Prostate gland (tissue), 2 donors: ENCODE measurements around the gene DYNLT3. TPM values are rescaled to one million over a fixed set of nuclear protein-coding genes. Genes with fewer than 3 reads are reported as not detected.

Experiments
- DNase-seq: peaks from one replicate; pipeline ENCODE4 v3.0.0-alpha.2; 2019; ENCODE audit warnings: low spot score
- H3K27ac ChIP-seq, 2 donors: fragments of 200-600 bp; sonication (generic); 2 replicates each; pipeline ENCODE4 v1.5.1; 2017 to 2019
- H3K27me3 ChIP-seq: fragments of 200-600 bp; sonication (generic); replicated peaks from 2 replicates; pipeline ENCODE4 v1.5.1; 2019; ENCODE audit not compliant: insufficient read depth
- H3K36me3 ChIP-seq, 2 donors: fragments of 200-600 bp; sonication (generic); 1 replicate in 1 of 2; 2 replicates in 1 of 2; pipeline versions ENCODE4 v1.5.1 to v1.8.1; 2017 to 2019
- H3K4me1 ChIP-seq: fragments of 200-600 bp; sonication (generic); replicated peaks from 2 replicates; pipeline ENCODE4 v1.5.1; 2019
- H3K4me3 ChIP-seq, 2 donors: fragments of 200-600 bp; sonication (generic); 2 replicates each; pipeline ENCODE4 v1.5.1; 2017 to 2019
- H3K9me3 ChIP-seq: fragments of 200-600 bp; sonication (generic); 2 replicates; pipeline ENCODE4 v1.5.1; 2017
- POLR2A ChIP-seq: fragments of 450-650 bp; IDR thresholded peaks from one replicate; pipeline ENCODE4 v1.6.1; 2016; ENCODE audit warnings: antibody characterized with exemption, mild to moderate bottlenecking
- POLR2AphosphoS5 ChIP-seq: sonication (generic); formaldehyde crosslinking; IDR thresholded peaks from one replicate; pipeline ENCODE4 v1.6.1; 2017; ENCODE audit warnings: antibody characterized with exemption
- WGBS: methylation state at CpG from one replicate; pipeline ENCODE4 v1.1.5; 2018; 5-methylcytosine and 5-hydroxymethylcytosine counted together
- intact Hi-C: fragments of 100-400 bp; cut with DNase I; formaldehyde crosslinking; loops from one replicate; pipeline ENCODE4 v1.14.2; 2022
- total RNA-seq, 2 donors: library from RNA; depleted of rRNA; stranded (reverse); fragments of >200 nt; gene quantifications; one replicate each; pipeline ENCODE4 v1.1.0, GENCODE V29; 2016
- TF ChIP-seq, protein P1 (sequence below), 4 experiments: fragments of 200-600 bp in 2 of 4; fragments of 450-650 bp in 2 of 4; sonication (generic) in 2 of 4; IDR thresholded peaks; 1 replicate in 3 of 4; 2 replicates in 1 of 4; pipeline ENCODE4 v1.5.1; 2016 to 2019; ENCODE audit warnings: antibody characterized with exemption in 4 of 4, mild to moderate bottlenecking in 2 of 4, moderate library complexity in 2 of 4

DYNLT3 gene
- total RNA-seq, 2 donors from 2014 or later: 15.2 to 25.7 TPM

DNA sequence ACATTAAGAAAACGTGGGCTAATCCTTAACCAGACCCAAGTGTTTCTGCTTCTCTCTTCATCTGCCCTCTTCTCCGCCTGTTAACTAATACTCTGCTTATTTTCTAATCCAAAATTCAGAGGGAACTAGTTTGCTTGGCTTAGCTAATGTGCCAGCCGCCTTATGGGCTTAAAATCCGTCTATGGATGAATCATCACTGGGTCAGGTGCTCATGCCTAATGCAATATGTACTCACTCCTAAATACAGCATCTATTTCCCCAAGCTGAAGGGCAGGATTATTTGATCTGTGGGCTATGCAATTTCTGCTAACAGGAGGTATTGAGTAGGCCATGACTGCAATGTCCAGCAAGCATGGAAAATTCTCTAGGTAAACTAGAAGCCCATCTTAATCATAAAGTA is 12.4 kb downstream of the DYNLT3 start:
- Histone ChIP-seq H3K4me3 (no peak overlapping the region), H3K27me3 (no peaks in the 10 kb centered on the region), H3K9me3 (no peaks in the 10 kb centered on the region), H3K36me3 (no peaks in the 10 kb centered on the region), H3K4me1 (no peaks in the 10 kb centered on the region), H3K27ac (no peak overlapping the region)
- intact Hi-C loops: no loop called here
- 87% methylated on average over 4 of the region's 4 CpGs for WGBS
- no peak for DNase-seq
- TF ChIP-seq, protein P1, sequence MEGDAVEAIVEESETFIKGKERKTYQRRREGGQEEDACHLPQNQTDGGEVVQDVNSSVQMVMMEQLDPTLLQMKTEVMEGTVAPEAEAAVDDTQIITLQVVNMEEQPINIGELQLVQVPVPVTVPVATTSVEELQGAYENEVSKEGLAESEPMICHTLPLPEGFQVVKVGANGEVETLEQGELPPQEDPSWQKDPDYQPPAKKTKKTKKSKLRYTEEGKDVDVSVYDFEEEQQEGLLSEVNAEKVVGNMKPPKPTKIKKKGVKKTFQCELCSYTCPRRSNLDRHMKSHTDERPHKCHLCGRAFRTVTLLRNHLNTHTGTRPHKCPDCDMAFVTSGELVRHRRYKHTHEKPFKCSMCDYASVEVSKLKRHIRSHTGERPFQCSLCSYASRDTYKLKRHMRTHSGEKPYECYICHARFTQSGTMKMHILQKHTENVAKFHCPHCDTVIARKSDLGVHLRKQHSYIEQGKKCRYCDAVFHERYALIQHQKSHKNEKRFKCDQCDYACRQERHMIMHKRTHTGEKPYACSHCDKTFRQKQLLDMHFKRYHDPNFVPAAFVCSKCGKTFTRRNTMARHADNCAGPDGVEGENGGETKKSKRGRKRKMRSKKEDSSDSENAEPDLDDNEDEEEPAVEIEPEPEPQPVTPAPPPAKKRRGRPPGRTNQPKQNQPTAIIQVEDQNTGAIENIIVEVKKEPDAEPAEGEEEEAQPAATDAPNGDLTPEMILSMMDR (IDR thresholded peaks at IDR 0.05): no peak
- no peak for TF ChIP-seq POLR2AphosphoS5
- no peak for TF ChIP-seq POLR2A

DNA sequence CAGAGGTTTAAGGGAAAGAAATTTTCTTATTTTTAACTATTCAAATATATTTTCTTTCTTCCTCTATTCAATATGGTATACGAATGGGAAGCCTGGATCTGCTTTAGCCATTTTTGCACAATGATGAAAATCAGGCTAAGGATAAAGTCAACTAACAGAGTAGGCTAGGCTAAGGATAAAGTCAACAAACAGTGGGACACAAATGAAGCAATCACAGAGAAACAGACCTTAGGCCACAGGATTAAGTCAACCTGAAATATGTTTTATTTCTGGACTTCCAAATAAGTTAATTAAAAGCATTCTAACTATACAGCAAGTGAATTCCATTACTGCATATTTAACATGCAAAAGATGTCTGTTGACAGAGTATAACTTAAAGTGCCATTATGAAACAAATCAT is 17.0 kb downstream of the DYNLT3 start:
- no peak overlapping the region for H3K27ac ChIP-seq
- H3K9me3 ChIP-seq: no peaks in the 10 kb centered on the region
- WGBS: 65% methylated on average over 1 of the region's 1 CpG
- TF ChIP-seq POLR2AphosphoS5: no peak
- TF ChIP-seq, protein P1 (IDR thresholded peaks at IDR 0.05): no peak
- TF ChIP-seq POLR2A: no peak
- no peak overlapping the region for H3K4me3 ChIP-seq
- no peaks in the 10 kb centered on the region for H3K36me3 ChIP-seq
- no peak for DNase-seq
- intact Hi-C loops: no loop called here
- no peaks in the 10 kb centered on the region for H3K27me3 ChIP-seq
- H3K4me1 ChIP-seq: no peaks in the 10 kb centered on the region

DNA sequence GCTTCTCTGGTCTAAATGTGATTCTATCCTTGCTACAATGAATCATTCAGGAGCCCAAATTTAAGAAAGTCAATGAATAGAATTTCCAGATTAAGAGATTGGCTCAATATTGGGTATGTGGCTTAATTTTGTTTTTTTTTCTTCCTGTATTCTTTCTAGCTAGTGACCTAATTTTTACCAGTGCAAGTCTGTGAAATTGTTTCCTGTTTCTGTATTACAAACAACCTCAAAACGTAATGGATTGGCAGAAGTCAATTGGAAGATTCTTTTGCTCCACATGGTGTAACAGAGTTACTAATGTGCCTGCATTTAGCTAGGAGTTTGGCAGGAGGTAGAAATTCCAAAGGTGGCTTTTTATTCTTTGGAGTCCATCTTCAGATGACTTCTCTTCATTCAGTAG is 17.6 kb downstream of the DYNLT3 start:
- WGBS: 83% methylated on average over 1 of the region's 1 CpG
- DNase-seq: no peak
- no peaks in the 10 kb centered on the region for H3K9me3 ChIP-seq
- no peaks in the 10 kb centered on the region for H3K27me3 ChIP-seq
- intact Hi-C loops: loop anchor here (10.0 kb wide), 2 partner anchors 85 to 325 kb away; no protein-coding TSS in a partner anchor
- no peaks in the 10 kb centered on the region for H3K36me3 ChIP-seq
- H3K4me3 ChIP-seq: no peak overlapping the region
- TF ChIP-seq POLR2A: no peak
- H3K4me1 ChIP-seq: no peaks in the 10 kb centered on the region
- H3K27ac ChIP-seq: no peak overlapping the region

DNA sequence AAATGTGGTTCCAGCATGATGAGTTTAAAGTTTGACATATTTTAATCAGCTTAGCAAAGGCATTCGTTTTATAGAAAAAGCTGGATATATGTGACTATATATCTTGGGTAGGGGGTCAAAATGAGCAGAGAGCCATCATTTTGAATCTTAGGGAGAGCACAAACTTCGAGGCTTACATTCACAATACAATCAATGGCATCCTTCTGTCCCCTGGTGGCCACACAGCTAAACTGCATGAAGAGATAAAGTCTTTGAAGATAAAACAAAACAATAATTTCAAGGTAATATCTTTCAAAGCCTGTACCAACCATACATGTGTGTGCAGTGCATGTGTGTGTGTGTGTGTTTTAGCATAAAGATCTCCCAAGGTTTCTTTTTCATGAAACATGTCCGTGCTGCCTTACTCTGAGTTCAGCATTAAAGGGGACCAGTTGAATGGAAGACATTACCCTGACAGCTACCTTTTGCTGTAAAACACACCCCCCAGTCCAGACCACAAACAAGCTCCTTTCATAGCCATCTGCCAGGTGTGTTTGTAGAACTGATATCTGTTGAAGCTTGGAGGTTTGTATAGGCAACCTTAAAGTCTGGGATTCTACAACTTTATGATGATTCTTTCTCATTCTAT is 22.0 kb downstream of the DYNLT3 start:
- TF ChIP-seq, protein P1 (IDR thresholded peaks at IDR 0.05): peak; percentile 58 to 79 (median 67)
- TF ChIP-seq POLR2A (no peak), POLR2AphosphoS5 (no peak)
- Histone ChIP-seq H3K4me3 (no peak overlapping the region), H3K4me1 (no peaks in the 10 kb centered on the region), H3K36me3 (no peaks in the 10 kb centered on the region), H3K27me3 (no peaks in the 10 kb centered on the region), H3K9me3 (no peaks in the 10 kb centered on the region), H3K27ac (no peak overlapping the region)
- 4% methylated on average over 3 of the region's 3 CpGs for WGBS
- DNase-seq: peak; percentile 30
- intact Hi-C loops: loop anchor here (10.0 kb wide), 2 partner anchors 81 to 321 kb away; no protein-coding TSS in a partner anchor

DNA sequence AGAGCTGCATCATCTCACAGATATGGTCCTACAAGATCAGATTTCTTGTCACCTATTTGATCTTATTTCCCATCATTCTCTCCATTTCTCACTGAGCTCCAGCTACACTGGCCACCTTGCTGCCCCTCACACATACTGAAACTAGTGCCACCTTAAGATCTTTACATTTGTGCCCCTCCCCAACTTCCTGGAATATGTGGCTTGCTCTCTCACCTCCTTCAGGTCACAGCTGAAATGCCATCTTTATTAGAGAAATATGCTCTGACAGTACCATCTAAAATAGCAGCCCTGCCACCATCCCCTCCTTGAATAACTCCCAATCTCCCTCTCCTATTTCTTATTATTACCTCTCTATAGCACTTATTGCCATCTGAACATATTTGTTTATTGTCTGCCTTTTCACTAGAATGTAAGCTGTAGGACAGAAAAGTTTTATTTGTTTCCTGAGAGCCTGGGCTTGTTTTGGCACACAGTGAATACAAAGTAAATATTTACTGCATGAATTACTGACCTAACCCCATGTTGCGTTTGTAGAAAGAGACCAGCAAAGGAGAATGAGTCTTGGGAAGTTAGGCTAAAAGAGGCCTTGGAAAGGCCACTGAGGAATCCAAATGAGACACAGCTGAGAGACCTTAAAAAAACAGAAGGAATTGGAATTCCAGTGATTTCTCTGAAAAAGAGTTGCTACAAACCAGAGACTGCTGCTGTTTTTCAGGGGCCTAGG is 22.7 kb downstream of the DYNLT3 start:
- Histone ChIP-seq H3K9me3 (no peaks in the 10 kb centered on the region), H3K36me3 (no peaks in the 10 kb centered on the region), H3K27ac (no peak overlapping the region), H3K4me3 (no peak overlapping the region), H3K4me1 (no peaks in the 10 kb centered on the region), H3K27me3 (no peaks in the 10 kb centered on the region)
- TF ChIP-seq, protein P1 (IDR thresholded peaks at IDR 0.05): no peak
- no peak for TF ChIP-seq POLR2AphosphoS5
- TF ChIP-seq POLR2A: no peak
- 16% methylated on average over 1 of the region's 1 CpG for WGBS
- DNase-seq: no peak
- intact Hi-C loops: loop anchor here (10.0 kb wide), 2 partner anchors 80 to 320 kb away; no protein-coding TSS in a partner anchor
